ENCODE measurements around the gene TBX1. TPM values are rescaled to one million over a fixed set of nuclear protein-coding genes. Genes with fewer than 3 reads are reported as not detected.

Gene TBX1
- total RNA-seq, 2 experiments from 2014 or later: not detected

GRCh38 chr22:19755145-19755710, 5.3 kb upstream of the TBX1 start:
- Mint-ChIP-seq H3K4me1 (peaks cover 21% of the 10 kb centered on the region), H3K36me3 (ENCODE audit: low read depth) (peaks cover 6% of the 10 kb centered on the region), H3K27me3 (peaks cover 53% of the 10 kb centered on the region), H3K9me3 (no peaks in the 10 kb centered on the region), H3K4me3 (no peak overlapping the region), H3K27ac (no peak overlapping the region)
- ChIA-PET CTCF (interaction anchor here (0.6 to 1.4 kb wide), 2 partner anchors 24 to 193 kb away, joined by 3 to 6 read pairs; no protein-coding TSS in a partner anchor), POLR2A (no interaction called here)
- no peak for DNase-seq

GRCh38 chr22:19755722-19756287, 4.8 kb upstream of the TBX1 start:
- Mint-ChIP-seq H3K36me3 (ENCODE audit: low read depth) (peaks cover 7% of the 10 kb centered on the region), H3K9me3 (no peaks in the 10 kb centered on the region), H3K4me1 (peaks cover 22% of the 10 kb centered on the region), H3K27ac (no peak overlapping the region), H3K4me3 (no peak overlapping the region), H3K27me3 (peaks cover 54% of the 10 kb centered on the region)
- CTCF ChIA-PET: interaction anchor here (0.5 to 1.4 kb wide), 7 partner anchors 25 to 272 kb away, joined by 3 to 7 read pairs (median 4); no protein-coding TSS in a partner anchor
- POLR2A ChIA-PET: no interaction called here
- no peak for DNase-seq

GRCh38 chr22:19756288-19757128, 4.1 kb upstream of the TBX1 start:
- peak; percentile 75 for DNase-seq
- Mint-ChIP-seq H3K4me1 (peaks cover 23% of the 10 kb centered on the region), H3K36me3 (ENCODE audit: low read depth) (peaks cover 7% of the 10 kb centered on the region), H3K9me3 (no peaks in the 10 kb centered on the region), H3K4me3 (no peak overlapping the region), H3K27ac (no peak overlapping the region), H3K27me3 (peaks cover 55% of the 10 kb centered on the region)
- ChIA-PET CTCF (interaction anchor here (0.5 to 1.4 kb wide), 6 partner anchors 26 to 271 kb away, joined by 3 to 7 read pairs (median 4); no protein-coding TSS in a partner anchor), POLR2A (interaction anchor here (1.0 kb wide), 1 partner anchor 12 kb away, joined by 3 read pairs; no protein-coding TSS in a partner anchor)

GRCh38 chr22:19757140-19757984, 3.2 kb upstream of the TBX1 start:
- DNase-seq: no peak
- Mint-ChIP-seq H3K4me1 (peaks cover 24% of the 10 kb centered on the region), H3K36me3 (ENCODE audit: low read depth) (peaks cover 7% of the 10 kb centered on the region), H3K4me3 (peak overlapping the region; percentile 17), H3K9me3 (no peaks in the 10 kb centered on the region), H3K27me3 (peaks cover 63% of the 10 kb centered on the region), H3K27ac (no peak overlapping the region)
- POLR2A ChIA-PET: interaction anchor here (1.0 kb wide), 1 partner anchor 13 kb away, joined by 3 read pairs; no protein-coding TSS in a partner anchor
- CTCF ChIA-PET: interaction anchor here (1.0 to 1.2 kb wide), 2 partner anchors 153 to 193 kb away, joined by 4 to 7 read pairs; no protein-coding TSS in a partner anchor

DNA sequence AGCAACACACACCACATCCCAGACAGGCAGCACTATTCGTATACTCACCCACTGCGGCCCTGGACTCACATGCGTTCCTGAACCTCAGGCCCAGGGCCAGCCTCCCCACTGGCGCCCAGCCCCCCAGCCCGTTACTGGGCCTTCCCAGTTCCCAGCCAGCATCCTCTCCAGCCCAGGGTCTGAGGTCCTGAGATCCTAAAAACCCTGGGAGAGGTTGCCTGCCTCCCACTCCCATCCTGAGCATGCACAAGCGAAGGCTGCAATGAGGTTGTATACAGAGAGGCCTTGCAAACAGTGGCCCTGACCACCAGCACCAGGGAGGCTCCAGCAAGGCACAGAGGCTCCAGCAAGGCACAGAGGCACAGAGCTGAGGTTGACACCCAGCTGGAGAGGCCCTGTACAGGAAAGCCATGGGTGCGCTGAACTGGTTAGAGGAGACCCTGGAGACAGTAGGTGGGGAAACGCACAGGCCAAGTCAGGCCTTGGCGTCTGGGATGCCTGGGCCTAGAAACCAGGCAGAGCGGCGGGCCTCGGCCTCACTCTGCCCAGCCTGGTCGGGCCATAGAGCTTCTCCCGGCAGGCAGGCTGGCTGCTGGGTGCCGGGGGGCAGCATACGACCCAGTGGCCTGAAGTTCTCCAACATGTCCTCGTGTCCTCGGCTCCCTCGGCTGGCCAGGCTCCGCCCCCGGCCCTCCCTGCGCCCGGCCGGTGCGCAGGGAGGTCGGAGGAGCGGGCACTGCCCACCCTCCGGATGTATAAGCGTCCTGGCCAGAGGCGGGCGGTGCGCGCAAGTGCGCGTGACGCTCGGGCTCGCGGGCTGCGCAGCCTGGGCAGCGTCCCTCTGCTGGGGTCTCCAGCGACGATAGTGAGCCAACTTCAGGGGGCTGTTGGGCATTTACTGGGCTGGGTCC, 2.3 kb upstream of the TBX1 start:
- POLR2A ChIA-PET: no interaction called here
- CTCF ChIA-PET: no interaction called here
- H3K27ac Mint-ChIP-seq: no peak overlapping the region
- H3K27me3 Mint-ChIP-seq: peaks cover 65% of the 10 kb centered on the region
- H3K4me3 Mint-ChIP-seq: no peak overlapping the region
- H3K4me1 Mint-ChIP-seq: peaks cover 24% of the 10 kb centered on the region
- H3K9me3 Mint-ChIP-seq: no peaks in the 10 kb centered on the region
- peaks cover 7% of the 10 kb centered on the region for H3K36me3 Mint-ChIP-seq (ENCODE audit: low read depth)
- DNase-seq: no peak

GRCh38 chr22:19758896-19759426, 1.6 kb upstream of the TBX1 start:
- Mint-ChIP-seq H3K27me3 (peaks cover 63% of the 10 kb centered on the region), H3K27ac (no peak overlapping the region), H3K4me1 (peaks cover 24% of the 10 kb centered on the region), H3K36me3 (ENCODE audit: low read depth) (peaks cover 7% of the 10 kb centered on the region), H3K4me3 (no peak overlapping the region), H3K9me3 (no peaks in the 10 kb centered on the region)
- ChIA-PET POLR2A (no interaction called here), CTCF (no interaction called here)
- DNase-seq: no peak

- Mint-ChIP-seq H3K4me3 (peak overlapping the region; percentile 53), H3K27ac (peak overlapping the region; percentile 48), H3K4me1 (peaks cover 24% of the 10 kb centered on the region), H3K27me3 (peaks cover 60% of the 10 kb centered on the region), H3K9me3 (no peaks in the 10 kb centered on the region), H3K36me3 (ENCODE audit: low read depth) (peaks cover 7% of the 10 kb centered on the region)
- DNase-seq: no peak
- ChIA-PET CTCF (no interaction called here), POLR2A (no interaction called here)
Observed at GRCh38 chr22:19759427-19760057, 1.0 kb upstream of the TBX1 start.

GRCh38 chr22:19760951-19761724, 560 bp downstream of the TBX1 start:
- Mint-ChIP-seq H3K4me1 (peaks cover 27% of the 10 kb centered on the region), H3K9me3 (no peaks in the 10 kb centered on the region), H3K27me3 (peaks cover 60% of the 10 kb centered on the region), H3K27ac (no peak overlapping the region), H3K36me3 (ENCODE audit: low read depth) (peaks cover 7% of the 10 kb centered on the region), H3K4me3 (no peak overlapping the region)
- POLR2A ChIA-PET: no interaction called here
- CTCF ChIA-PET: no interaction called here
- no peak for DNase-seq

DNA sequence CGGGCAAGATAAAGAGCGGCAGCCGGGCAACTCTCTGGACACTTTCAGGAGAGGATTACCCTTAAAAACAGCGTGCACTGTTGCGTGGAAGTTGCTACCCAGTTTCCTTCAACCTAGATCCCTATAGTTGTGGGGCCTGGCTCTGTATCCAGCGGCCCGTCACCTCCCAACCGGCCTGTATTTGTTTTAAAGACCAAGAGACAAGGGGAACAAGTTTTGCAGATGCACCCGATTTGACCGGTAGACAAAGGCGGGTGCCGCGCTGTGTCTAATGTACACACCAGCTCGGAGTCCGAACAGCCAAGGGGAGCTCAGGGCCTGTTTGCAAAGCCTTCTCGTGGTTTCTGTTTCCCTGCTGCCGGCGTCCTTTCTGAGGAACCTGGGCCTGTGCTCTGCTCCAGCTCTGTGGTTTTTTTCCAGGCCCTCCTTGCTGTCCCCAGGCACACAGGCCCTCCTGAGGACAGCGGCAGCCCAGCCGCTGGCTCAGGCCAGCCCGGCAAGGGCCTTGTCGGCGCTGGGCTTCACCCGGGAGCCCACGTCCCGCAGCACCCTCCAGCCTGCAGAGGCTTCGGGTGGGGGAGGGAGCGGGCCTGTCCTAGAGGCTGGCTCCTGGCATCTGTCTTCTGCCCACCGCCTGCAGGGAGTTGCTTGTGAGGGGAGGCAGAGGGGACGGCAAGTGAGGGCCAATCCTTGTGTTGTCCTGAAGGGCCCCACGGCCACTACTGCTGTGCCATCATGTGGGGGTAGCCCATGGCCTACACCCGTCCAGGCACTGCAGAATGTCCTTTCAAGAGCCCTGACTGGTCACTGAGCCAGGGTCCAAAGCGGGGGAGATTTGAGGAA, 1.4 kb downstream of the TBX1 start:
- no peak overlapping the region for H3K4me3 Mint-ChIP-seq
- ChIA-PET CTCF (interaction anchor here (2.4 kb wide), 1 partner anchor 31 kb away, joined by 6 read pairs; no protein-coding TSS in a partner anchor), POLR2A (no interaction called here)
- no peak overlapping the region for H3K27ac Mint-ChIP-seq
- no peaks in the 10 kb centered on the region for H3K9me3 Mint-ChIP-seq
- peaks cover 57% of the 10 kb centered on the region for H3K27me3 Mint-ChIP-seq
- H3K4me1 Mint-ChIP-seq: peaks cover 24% of the 10 kb centered on the region
- H3K36me3 Mint-ChIP-seq (ENCODE audit: low read depth): peaks cover 7% of the 10 kb centered on the region
- DNase-seq: no peak

All from activated CD4-positive, alpha-beta memory T cell treated with anti-CD3 and anti-CD28 coated beads, Interleukin-2, amount 10 ng/mL, durations not matched to agents 7 days and 5 days (primary cell).